Mononuclear cell (primary cell): ENCODE results near the gene CDS1. TPM values are rescaled to one million over a fixed set of nuclear protein-coding genes. Genes with fewer than 3 reads are reported as not detected.
"Not testable (repeated sequence)": the region's sequence is repeated elsewhere in the genome, so short reads cannot be mapped to it uniquely, and the experiment has no call there.

Source experiments
- H3K27me3 ChIP-seq: 2 replicates; pipeline ENCODE4 v1.6.0; 2011; ENCODE audit warnings: low read length, control low read depth; ENCODE audit not compliant: insufficient read depth
- H3K4me1 ChIP-seq: 2 replicates; pipeline ENCODE4 v1.5.1; 2011; ENCODE audit warnings: mild to moderate bottlenecking, low read length, control low read depth; ENCODE audit not compliant: insufficient read depth
- H3K4me3 ChIP-seq: 2 replicates; pipeline ENCODE4 v1.5.1; 2011; ENCODE audit warnings: mild to moderate bottlenecking, low read length, moderate library complexity
- H3K9me3 ChIP-seq: 2 replicates; pipeline ENCODE4 v1.5.1; 2011; ENCODE audit warnings: low read depth, mild to moderate bottlenecking, control low read depth, low read length
- total RNA-seq: library from RNA; depleted of rRNA; stranded (reverse); fragments of >200 nt; gene quantifications from one replicate; pipeline ENCODE4 v1.2.3, GENCODE V29; 2012

CDS1 gene
- 0.42 TPM for total RNA-seq

GRCh38 chr4:84582988-84583875 lies at the start of gene CDS1:
Gene CDS1 (plus strand): TSS chr4:84583127. CDS start chr4:84583402, 275 bp downstream.
- H3K4me3 ChIP-seq: peak within 1 kb of the TSS; percentile 39
- H3K27me3 ChIP-seq: peaks cover 54% of the 10 kb centered on the region
- no peaks in the 10 kb centered on the region for H3K9me3 ChIP-seq
- H3K4me1 ChIP-seq: peaks cover 16% of the 10 kb centered on the region

GRCh38 chr4:84535901-84536300 lies 47.0 kb upstream of the CDS1 start:
- Histone ChIP-seq H3K4me3 (no peak overlapping the region), H3K4me1 (no peaks in the 10 kb centered on the region), H3K9me3 (no peaks in the 10 kb centered on the region), H3K27me3 (no peaks in the 10 kb centered on the region)

DNA sequence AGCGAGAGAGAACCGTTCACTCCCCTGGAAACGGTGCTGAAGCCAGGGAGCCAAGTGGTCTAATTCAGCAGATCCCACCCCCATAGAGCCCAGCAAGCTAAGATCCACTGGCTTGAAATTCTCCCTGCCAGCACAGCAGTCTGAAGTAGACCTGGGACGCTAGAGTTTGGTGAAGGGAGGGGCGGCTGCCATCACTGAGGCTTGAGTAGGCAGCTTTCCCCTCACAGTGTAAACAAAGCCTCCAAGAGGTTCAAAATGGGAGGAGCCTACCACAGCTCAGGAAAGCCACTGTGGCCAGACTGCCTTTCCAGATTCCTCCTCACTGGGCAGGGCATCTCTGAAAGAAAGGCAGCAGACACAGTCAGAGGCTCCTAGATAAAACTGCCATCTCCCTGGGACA lies 37.8 kb upstream of the CDS1 start:
- Histone ChIP-seq H3K9me3 (no peaks in the 10 kb centered on the region), H3K4me3 (no peak overlapping the region), H3K4me1 (no peaks in the 10 kb centered on the region), H3K27me3 (no peaks in the 10 kb centered on the region)

DNA sequence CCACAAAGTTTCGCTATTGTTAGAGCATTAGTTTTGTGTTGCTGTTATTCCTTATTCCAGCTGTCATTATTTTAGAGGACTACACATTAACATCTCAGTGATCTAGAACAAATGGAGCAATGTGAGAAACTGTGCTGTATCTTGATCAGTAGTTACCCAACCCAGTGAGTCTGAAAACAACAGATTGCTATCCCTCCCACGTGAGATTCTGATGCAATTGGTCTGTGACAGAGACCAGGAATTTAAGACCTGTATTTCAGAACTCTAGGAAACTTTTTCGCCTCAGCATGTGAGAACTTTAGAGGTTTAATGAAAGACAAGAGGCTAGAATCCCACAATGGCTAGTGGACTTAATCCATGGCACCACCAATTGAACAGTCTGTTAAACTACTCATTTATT lies 35.7 kb upstream of the CDS1 start:
- Histone ChIP-seq H3K4me1 (no peaks in the 10 kb centered on the region), H3K4me3 (no peak overlapping the region), H3K9me3 (no peaks in the 10 kb centered on the region), H3K27me3 (no peaks in the 10 kb centered on the region)

GRCh38 chr4:84549191-84549590 lies 33.7 kb upstream of the CDS1 start:
- H3K9me3 ChIP-seq, H3K4me3 ChIP-seq, H3K27me3 ChIP-seq, H3K4me1 ChIP-seq: not testable (repeated sequence)

DNA sequence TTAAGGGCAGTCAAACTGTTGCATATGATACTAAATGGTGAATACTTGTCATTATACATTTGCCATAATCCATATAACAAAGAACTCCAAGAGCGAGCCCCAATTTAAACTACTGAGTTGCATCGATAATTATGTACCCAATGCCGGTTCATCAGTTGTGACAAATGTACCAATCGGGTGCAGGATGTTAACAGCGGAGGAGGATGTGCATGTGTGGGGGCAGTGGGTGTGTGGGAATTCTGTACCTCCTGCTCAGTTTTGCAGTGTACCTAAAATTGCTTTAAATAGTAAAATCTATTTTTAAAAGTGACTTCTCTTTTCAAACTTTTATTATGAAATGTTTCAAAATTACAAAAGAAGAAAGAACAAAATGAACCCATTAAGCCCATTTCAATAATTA lies 20.8 kb upstream of the CDS1 start:
- Histone ChIP-seq H3K9me3 (no peaks in the 10 kb centered on the region), H3K4me1 (no peaks in the 10 kb centered on the region), H3K4me3 (no peak overlapping the region), H3K27me3 (peaks cover 3% of the 10 kb centered on the region)

DNA sequence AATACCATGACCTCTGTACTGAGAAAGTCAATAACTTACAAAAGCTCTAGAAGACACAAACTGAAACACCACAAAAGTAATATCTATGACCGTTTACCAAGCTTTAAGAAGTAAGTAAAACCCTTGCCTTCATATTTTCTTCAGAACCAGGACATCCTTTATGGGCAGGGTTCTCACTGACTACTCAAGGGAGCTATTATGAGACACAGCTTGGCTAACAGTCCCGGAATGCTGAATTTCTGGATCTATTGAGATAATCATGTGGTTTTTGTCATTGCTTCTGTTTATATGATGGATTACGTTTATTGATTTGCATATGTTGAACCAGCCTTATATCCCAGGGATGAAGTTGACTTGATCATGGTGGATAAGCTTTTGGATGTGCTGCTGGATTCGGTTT lies 19.9 kb upstream of the CDS1 start:
- Histone ChIP-seq H3K27me3 (peaks cover 3% of the 10 kb centered on the region), H3K4me1 (no peaks in the 10 kb centered on the region), H3K9me3 (no peaks in the 10 kb centered on the region), H3K4me3 (no peak overlapping the region)

DNA sequence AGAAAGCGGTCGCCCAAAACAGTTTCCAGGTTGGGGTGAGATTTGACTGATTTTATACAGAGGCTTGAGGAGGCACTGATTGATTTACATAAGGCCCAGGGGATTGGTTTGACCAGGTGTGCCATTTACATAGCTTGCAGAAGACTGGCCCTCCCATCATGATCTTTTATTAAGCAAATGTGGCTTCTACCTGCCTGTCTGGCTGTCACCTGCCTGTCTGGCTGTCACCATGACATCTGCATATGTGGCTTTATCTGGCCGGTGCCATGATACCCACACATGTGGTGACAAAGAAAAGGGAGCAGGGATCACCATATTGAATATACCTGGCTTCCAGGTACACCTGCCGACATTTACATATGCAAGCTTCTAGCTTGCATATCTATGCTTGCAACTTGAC lies 17.0 kb upstream of the CDS1 start:
- H3K9me3 ChIP-seq: no peaks in the 10 kb centered on the region
- H3K27me3 ChIP-seq: peaks cover 3% of the 10 kb centered on the region
- H3K4me1 ChIP-seq: no peaks in the 10 kb centered on the region
- no peak overlapping the region for H3K4me3 ChIP-seq

- no peaks in the 10 kb centered on the region for H3K9me3 ChIP-seq
- H3K4me1 ChIP-seq: peaks cover 14% of the 10 kb centered on the region
- no peak overlapping the region for H3K4me3 ChIP-seq
- peaks cover 3% of the 10 kb centered on the region for H3K27me3 ChIP-seq
Measured at GRCh38 chr4:84568496-84568895, 14.4 kb upstream of the CDS1 start.

- peaks cover 3% of the 10 kb centered on the region for H3K27me3 ChIP-seq
- H3K4me3 ChIP-seq: no peak overlapping the region
- H3K4me1 ChIP-seq: peaks cover 19% of the 10 kb centered on the region
- no peaks in the 10 kb centered on the region for H3K9me3 ChIP-seq
Measured at GRCh38 chr4:84569009-84569408, 13.9 kb upstream of the CDS1 start.

GRCh38 chr4:84573385-84574068 lies 9.4 kb upstream of the CDS1 start:
- H3K9me3 ChIP-seq: no peaks in the 10 kb centered on the region
- peaks cover 8% of the 10 kb centered on the region for H3K27me3 ChIP-seq
- H3K4me1 ChIP-seq: peaks cover 25% of the 10 kb centered on the region
- no peak overlapping the region for H3K4me3 ChIP-seq

- Histone ChIP-seq H3K4me3 (no peak overlapping the region), H3K27me3 (peaks cover 10% of the 10 kb centered on the region), H3K4me1 (peaks cover 25% of the 10 kb centered on the region), H3K9me3 (no peaks in the 10 kb centered on the region)
Measured at GRCh38 chr4:84574069-84574720, 8.7 kb upstream of the CDS1 start.

DNA sequence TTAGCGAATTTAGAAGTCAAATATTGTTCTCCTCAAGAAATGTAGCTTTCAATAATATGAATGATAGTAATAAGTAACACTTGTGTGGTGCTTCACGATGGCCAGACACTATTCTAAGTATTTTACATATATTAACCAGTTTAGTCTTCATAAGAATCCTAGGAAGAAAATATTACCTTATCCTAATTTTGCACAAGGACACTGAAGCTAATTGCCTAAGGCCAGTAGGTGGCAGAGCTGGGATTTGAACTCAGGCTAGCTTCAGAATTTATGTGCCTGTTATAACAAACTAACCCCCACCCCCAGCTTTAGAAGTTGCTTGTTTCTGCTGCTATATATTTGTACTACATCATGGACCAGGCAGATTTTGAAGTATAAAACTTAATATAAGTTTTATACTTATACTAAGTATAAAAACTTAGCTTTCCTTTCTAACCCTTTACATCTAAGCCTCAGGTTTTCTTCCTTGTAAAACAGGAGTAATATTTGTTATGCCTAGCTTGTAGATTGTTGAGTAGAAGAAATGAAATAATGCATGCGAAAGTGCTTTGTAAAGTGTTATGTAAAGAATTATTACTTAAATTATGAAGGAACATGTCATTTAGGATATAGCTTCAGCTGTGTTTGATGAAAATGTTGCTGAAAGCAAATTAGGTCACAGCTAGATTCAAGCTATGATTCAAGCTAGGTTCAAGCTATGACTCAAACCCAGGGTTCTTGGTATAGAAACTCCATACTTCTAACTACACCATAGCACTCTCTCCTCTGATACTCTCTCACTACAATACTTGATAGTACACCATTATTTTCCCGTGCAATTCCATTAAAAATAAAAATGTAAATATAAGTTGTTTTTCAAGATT lies 4.2 kb upstream of the CDS1 start:
- H3K4me1 ChIP-seq: peaks cover 24% of the 10 kb centered on the region

GRCh38 chr4:84579403-84579776 lies 3.5 kb upstream of the CDS1 start:
- Histone ChIP-seq H3K27me3 (peaks cover 45% of the 10 kb centered on the region), H3K4me3 (no peak overlapping the region), H3K9me3 (no peaks in the 10 kb centered on the region), H3K4me1 (peaks cover 19% of the 10 kb centered on the region)

More for the DNA sequence above, 4.2 kb upstream of the CDS1 start:
- H3K4me3 ChIP-seq: no peak overlapping the region
- H3K27me3 ChIP-seq: peaks cover 39% of the 10 kb centered on the region
- no peaks in the 10 kb centered on the region for H3K9me3 ChIP-seq
